ENCODE data around the gene MACROD2. TPM values are rescaled to one million over a fixed set of nuclear protein-coding genes. Genes with fewer than 3 reads are reported as not detected.

Gene MACROD2
- polyA plus RNA-seq, 1 donor (not counting 4 experiments of a cell fraction or from before 2014, with no cell fraction given), result 0.71 TPM

DNA sequence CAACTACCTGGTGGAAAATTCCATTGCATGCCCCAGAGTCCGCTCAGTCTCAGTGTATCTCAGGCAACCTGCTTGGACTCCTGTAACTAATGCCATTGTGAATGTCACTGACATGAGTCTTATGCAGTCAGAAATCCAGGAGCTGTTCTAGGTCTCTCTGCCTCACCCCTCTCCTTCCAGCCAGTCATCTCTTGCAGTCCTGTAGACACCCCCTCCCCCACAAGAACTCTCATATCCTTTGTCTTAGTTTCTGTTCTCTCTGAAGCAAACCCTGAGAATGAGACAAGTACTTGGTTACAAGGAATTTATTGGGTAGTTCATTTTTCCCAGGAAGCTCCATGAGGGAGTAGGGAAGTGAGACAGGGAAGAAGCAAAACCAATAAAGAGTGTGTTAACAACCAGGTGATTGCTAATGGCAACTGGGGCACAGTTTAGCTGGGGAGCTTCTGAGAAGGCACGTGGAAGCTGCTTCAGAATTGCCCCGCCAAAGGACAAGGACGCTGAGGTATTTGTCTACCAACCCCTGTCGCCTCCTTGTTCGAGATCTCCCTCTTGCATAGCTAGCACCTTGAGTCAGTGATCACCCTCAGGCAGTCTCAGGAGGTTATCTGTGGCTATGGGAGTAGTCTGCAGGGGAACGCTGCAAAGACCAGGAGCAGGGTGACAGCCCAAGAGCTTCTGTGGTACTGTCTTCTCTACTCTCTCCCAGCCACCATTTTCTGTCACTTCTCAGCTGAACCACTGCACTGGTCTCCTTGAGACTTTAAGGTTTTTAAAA, 1253.5 kb downstream of the MACROD2 start:
- TF ChIP-seq, protein P1, sequence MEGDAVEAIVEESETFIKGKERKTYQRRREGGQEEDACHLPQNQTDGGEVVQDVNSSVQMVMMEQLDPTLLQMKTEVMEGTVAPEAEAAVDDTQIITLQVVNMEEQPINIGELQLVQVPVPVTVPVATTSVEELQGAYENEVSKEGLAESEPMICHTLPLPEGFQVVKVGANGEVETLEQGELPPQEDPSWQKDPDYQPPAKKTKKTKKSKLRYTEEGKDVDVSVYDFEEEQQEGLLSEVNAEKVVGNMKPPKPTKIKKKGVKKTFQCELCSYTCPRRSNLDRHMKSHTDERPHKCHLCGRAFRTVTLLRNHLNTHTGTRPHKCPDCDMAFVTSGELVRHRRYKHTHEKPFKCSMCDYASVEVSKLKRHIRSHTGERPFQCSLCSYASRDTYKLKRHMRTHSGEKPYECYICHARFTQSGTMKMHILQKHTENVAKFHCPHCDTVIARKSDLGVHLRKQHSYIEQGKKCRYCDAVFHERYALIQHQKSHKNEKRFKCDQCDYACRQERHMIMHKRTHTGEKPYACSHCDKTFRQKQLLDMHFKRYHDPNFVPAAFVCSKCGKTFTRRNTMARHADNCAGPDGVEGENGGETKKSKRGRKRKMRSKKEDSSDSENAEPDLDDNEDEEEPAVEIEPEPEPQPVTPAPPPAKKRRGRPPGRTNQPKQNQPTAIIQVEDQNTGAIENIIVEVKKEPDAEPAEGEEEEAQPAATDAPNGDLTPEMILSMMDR (optimal IDR thresholded peaks at IDR 0.05 in 1 of 3, IDR thresholded peaks at IDR 0.05 in 1 of 3, conservative IDR thresholded peaks at IDR 0.05 in 1 of 3; ENCODE audit: extremely low read depth in 1 of 3, insufficient read depth in 2 of 3, low read length in 3 of 3), result no peak
- TF ChIP-seq EZH2 (IDR thresholded peaks at IDR 0.05; ENCODE audit: low read length), result no peak
- Histone ChIP-seq H3K4me1 (ENCODE audit: control insufficient read depth, extremely low read depth, insufficient read depth, low read length) (peaks cover 10% of the 10 kb centered on the region), H3K36me3 (ENCODE audit: control insufficient read depth in 2 of 2, extremely low read depth in 1 of 2, insufficient read depth in 2 of 2, low read length in 2 of 2) (no peaks in the 10 kb centered on the region), H3K9ac (ENCODE audit: control insufficient read depth, extremely low read depth, insufficient read depth, low read length) (no peak overlapping the region), H3K4me2 (ENCODE audit: control insufficient read depth, extremely low read depth, insufficient read depth, low read depth, low read length) (no peak overlapping the region), H4K20me1 (ENCODE audit: control insufficient read depth, extremely low read depth, insufficient read depth, low read length) (no peaks in the 10 kb centered on the region), H3K79me2 (ENCODE audit: control insufficient read depth, insufficient read depth, low read length) (no peaks in the 10 kb centered on the region), H3K27me3 (ENCODE audit: control insufficient read depth, extremely low read depth, insufficient read depth, low read length) (no peaks in the 10 kb centered on the region), H3K27ac (ENCODE audit: control insufficient read depth, insufficient read depth, low read length) (no peak overlapping the region), H3K4me3 (ENCODE audit: control insufficient read depth in 2 of 3, extremely low read depth in 1 of 3, insufficient read depth in 2 of 3, low read depth in 1 of 3, low read length in 3 of 3) (no peak overlapping the region), H3K9me3 (ENCODE audit: control insufficient read depth, low read depth, low read length) (no peaks in the 10 kb centered on the region), H2AFZ (ENCODE audit: control insufficient read depth, low read length) (no peak overlapping the region), H3K9me1 (ENCODE audit: control insufficient read depth, extremely low read depth, insufficient read depth, low read length) (no peaks in the 10 kb centered on the region)
- DNase-seq (ENCODE audit: low read depth, low spot score) (no peak), FAIRE-seq (peak; percentile 43)
- dilution Hi-C loops (cut with MboI; ENCODE audit: extremely low pct_ligation_motif_present, low sequenced_read_pairs), result no loop called here

DNA sequence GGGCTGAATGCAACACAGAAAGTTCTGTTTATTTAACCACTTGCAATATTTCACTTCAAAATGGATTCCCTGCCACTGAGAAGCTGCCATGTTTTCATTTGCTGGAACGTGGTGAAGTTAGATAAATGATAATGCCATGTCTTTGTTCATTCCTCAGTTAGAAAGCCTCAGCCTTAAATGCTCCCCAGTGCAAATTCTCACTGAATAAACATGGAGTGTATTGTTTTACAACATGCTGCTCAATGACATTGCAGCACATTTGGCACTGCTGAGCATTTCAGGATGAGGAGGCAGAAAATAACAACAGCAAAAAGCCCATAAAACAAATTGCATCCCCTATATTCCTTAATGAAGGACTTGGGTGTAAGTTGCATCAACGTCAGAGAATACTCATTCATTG, 1255.9 kb downstream of the MACROD2 start:
- H3K27me3 ChIP-seq (ENCODE audit: control insufficient read depth, extremely low read depth, insufficient read depth, low read length), result no peaks in the 10 kb centered on the region
- H3K36me3 ChIP-seq (ENCODE audit: control insufficient read depth in 2 of 2, extremely low read depth in 1 of 2, insufficient read depth in 2 of 2, low read length in 2 of 2), result no peaks in the 10 kb centered on the region
- FAIRE-seq (no peak), DNase-seq (ENCODE audit: low read depth, low spot score) (no peak)
- H2AFZ ChIP-seq (ENCODE audit: control insufficient read depth, low read length), result no peak overlapping the region
- H3K9me1 ChIP-seq (ENCODE audit: control insufficient read depth, extremely low read depth, insufficient read depth, low read length), result no peaks in the 10 kb centered on the region
- dilution Hi-C loops (cut with MboI; ENCODE audit: extremely low pct_ligation_motif_present, low sequenced_read_pairs), result no loop called here
- no peak overlapping the region for H3K27ac ChIP-seq (ENCODE audit: control insufficient read depth, insufficient read depth, low read length)
- no peak overlapping the region for H3K4me3 ChIP-seq (ENCODE audit: control insufficient read depth in 2 of 3, extremely low read depth in 1 of 3, insufficient read depth in 2 of 3, low read depth in 1 of 3, low read length in 3 of 3)
- no peak overlapping the region for H3K9ac ChIP-seq (ENCODE audit: control insufficient read depth, extremely low read depth, insufficient read depth, low read length)
- no peaks in the 10 kb centered on the region for H4K20me1 ChIP-seq (ENCODE audit: control insufficient read depth, extremely low read depth, insufficient read depth, low read length)
- peaks cover 4% of the 10 kb centered on the region for H3K4me1 ChIP-seq (ENCODE audit: control insufficient read depth, extremely low read depth, insufficient read depth, low read length)
- no peaks in the 10 kb centered on the region for H3K9me3 ChIP-seq (ENCODE audit: control insufficient read depth, low read depth, low read length)
- no peak overlapping the region for H3K4me2 ChIP-seq (ENCODE audit: control insufficient read depth, extremely low read depth, insufficient read depth, low read depth, low read length)
- no peaks in the 10 kb centered on the region for H3K79me2 ChIP-seq (ENCODE audit: control insufficient read depth, insufficient read depth, low read length)
- TF ChIP-seq, protein P1 (optimal IDR thresholded peaks at IDR 0.05 in 1 of 3, IDR thresholded peaks at IDR 0.05 in 1 of 3, conservative IDR thresholded peaks at IDR 0.05 in 1 of 3; ENCODE audit: extremely low read depth in 1 of 3, insufficient read depth in 2 of 3, low read length in 3 of 3), result no peak
- TF ChIP-seq EZH2 (IDR thresholded peaks at IDR 0.05; ENCODE audit: low read length), result no peak
